GM19351 (cell line): Measurements from ENCODE around the gene BCO2.
A peak's percentile ranks its signal among the peaks of the same experiment; 100 is the strongest.
"Not testable (repeated sequence)": the region's sequence is repeated elsewhere in the genome, so short reads cannot be mapped to it uniquely, and the experiment has no call there.

Source experiments
- ATAC-seq: cut with Tn5 transposase; IDR thresholded peaks from one replicate; pipeline ENCODE4 v1.9.1; 2021; ENCODE audit warnings: mild to moderate bottlenecking, moderate library complexity; ENCODE audit not compliant: unreplicated experiment

The BCO2 gene

DNA sequence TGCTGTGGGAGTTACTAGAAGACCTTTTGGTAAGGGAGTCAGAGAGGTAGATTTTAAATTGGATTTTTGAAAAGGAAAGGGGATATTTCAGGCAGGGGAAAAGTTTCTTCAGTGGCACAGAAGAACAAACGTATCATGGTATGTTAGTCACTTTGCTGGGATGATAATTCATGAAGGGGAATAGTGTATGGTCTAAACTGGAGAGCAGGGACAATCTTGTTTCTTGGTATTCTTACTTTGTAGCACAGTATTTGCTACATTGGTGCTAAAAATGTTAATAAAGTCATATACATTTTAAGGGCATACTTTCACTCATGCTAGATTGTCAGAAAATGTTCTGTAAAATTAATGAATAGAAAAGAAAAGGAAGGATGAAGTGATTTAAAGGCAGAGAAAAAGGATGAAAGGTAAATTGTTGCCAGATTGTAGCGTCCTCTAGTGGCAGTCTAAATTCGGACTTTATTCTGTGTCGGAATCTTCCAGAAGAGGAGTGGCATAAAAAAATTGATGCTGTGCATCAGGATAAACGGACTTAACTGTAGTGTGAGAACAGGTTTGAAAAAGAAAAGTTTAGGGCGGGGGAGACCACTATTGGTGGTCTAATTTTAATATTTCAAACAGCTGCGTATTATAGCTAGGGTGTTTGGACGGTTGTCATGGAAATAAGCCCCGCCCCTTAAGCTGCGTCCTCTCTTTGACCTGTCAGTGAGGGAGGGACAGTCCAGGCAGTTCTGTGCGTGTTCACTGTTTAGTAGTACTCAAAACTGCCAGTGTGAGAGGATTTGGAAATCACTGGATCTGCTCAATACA, at the start of gene BCO2:
BCO2 (plus strand) TSS at position 724 of the 810 bp plus-strand sequence. CDS start 90 bp downstream, outside the sequence.
- ATAC-seq, result peak; percentile 60

DNA sequence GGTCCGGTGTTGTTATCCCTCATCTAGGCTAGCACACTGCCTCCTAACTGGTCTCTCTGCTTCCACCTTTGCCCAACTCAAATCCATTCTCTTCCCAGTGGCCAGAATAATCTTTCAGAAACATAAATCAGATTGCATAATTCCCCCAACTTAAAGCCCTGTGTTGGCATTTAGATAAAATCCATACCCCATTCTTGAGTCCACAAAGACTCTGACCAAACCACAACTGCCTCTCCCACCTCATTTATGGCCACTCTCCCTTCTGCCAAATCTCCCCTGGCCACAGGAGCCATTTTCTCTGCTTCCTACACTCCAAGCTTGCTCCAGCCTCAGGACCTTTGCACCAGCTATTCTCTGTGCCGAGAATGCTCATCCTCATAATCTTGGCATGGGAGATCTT, 48.3 kb upstream of the BCO2 start:
- no peak for ATAC-seq

DNA sequence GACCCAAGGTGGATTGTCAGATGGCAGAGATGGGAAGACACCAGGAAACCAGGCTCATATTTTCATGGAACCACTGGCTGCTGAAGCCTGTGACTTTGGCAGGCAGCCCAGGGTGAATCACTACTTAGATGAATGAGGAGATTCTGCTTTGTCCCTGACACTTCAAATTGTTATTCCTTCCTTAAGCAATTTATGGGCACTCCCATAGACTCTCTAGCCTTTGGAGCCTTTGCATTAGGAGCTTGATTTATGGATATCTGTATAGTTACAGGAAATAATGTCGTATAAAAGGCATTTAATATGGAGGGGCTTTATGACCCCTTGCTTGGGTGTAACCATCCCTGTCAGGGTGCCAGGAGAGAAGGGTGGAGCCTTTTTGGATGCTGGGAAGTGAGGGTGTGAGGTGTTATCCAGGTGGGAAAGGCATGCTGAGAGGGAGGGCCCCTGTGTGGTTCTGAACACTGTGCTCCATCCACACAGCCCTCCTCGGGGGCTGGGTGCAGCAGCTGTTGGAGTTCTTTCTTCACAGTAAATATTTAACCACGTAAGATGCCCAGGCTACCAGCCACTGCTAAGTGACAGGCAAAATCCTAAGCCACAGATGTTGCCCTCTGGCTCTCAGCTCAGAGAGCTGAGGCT, 46.7 kb upstream of the BCO2 start:
- no peak for ATAC-seq

DNA sequence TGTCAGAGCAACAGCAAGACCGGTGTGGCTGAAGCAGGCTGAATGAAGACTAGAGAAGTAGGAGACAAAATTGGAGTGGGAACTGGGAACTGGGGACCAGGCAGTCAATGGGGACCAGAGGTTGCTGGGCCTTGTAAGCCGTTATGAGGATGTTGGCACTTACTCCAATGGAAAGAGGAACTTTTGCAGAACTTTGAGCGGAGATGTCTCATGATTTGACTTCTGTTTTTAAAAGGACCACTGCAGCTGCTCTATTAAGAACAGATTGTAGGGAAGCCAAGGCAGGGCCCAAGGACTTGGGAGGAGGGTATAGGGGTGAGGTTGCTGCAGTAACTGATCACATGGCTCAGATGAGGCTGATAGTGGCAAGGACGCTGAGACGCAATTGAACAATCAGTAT, 45.7 kb upstream of the BCO2 start:
- no peak for ATAC-seq

DNA sequence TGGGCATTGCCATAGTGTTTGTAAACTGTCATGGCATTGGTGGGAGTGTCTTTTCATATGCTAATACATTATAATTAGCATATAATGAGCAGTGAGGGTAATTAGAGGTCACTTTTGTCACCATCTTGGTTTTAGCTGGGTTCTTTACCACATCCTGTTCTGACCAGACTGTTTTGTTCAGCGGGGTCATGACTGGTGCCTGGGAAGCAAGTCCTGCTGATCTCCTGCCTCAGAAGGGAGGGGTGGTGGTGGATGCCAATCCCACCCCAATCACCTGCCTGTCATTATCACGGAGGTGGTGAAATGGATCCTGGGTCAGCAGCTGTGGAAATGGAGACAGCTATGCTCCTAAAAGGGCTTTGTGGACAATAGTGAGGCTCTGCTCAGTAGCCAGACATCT, 42.6 kb upstream of the BCO2 start:
- no peak for ATAC-seq

- ATAC-seq, result no peak
Measured at GRCh38 chr11:112134473-112134872, 40.8 kb upstream of the BCO2 start.

- no peak for ATAC-seq
Measured at GRCh38 chr11:112143597-112143996, 31.7 kb upstream of the BCO2 start.

- no peak for ATAC-seq
Measured at GRCh38 chr11:112150517-112150916, 24.8 kb upstream of the BCO2 start.

- no peak for ATAC-seq
Measured at GRCh38 chr11:112156153-112156955, 19.0 kb upstream of the BCO2 start.

DNA sequence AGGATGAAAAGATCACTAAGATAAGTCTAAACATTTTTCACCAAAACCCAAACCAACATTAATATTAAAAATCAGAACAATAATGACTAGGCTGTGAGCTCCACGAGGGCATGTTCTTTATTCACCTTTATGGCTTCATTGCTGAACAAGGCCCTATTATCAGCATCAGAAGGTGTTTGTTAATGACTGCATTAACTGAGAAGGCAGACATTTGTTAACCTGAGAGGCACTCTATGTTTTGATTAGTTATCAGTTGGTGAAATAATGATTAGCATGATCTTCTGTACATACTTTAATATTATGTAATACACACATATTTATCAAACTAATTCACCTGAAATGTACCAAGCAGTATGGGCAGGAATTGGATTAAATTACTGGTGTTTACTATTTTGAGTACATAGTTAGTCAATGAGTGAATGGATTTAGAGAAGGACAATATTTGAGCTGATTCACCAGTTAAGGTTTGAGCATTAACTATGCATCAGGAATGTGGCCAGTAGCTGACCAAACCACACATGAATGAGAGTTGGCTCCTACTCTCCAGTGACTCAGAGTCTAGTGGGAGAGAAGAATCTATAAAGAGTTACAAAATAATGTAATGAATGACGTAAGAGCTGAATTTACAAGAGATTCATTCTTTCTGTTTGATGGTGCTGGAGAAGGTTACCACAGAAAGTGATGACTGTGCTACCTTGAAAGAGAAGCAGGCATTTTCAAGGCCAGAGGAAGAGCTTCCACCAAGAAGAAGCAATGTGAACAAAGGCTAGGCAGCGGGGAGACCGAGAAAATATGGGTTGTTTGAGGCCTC, 18.2 kb upstream of the BCO2 start:
- ATAC-seq, result no peak

- ATAC-seq, result peak; percentile 76
Measured at GRCh38 chr11:112159098-112160065, 15.9 kb upstream of the BCO2 start.

DNA sequence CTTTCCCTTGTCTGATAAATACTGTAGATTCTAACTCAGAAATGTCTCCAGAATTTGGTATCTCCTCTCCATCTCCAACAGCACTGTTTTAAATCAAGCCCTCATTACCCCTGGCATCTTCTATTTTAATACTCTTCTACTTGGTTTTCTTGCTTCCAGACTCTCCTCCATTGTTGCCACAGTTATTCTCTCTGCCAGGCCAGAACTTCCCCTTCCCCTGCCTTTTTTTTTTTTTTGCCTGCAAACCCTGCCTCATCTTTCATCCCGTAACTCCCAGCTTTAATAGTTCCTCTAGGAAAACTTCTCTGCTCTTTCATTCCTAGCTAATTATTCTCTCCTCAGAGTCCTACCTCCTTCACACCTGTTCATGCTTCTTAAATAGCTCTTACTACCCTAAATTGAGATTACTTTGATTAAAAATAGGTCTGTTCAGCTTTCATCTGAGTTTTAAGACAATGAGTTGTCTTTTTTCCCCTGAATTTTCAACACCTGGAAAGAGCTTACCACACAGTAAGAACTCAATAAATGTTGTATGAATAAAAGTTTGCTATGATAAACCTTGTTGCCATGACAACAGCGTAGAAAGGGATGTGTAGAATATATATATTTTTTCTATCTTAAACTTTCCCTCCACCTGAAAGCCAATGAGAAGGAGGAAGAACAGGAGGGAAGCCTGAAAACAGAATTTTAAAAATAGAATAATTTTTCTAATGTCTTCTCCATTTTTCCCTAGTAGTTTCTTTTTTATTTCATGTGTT, 15.0 kb upstream of the BCO2 start:
- no peak for ATAC-seq

DNA sequence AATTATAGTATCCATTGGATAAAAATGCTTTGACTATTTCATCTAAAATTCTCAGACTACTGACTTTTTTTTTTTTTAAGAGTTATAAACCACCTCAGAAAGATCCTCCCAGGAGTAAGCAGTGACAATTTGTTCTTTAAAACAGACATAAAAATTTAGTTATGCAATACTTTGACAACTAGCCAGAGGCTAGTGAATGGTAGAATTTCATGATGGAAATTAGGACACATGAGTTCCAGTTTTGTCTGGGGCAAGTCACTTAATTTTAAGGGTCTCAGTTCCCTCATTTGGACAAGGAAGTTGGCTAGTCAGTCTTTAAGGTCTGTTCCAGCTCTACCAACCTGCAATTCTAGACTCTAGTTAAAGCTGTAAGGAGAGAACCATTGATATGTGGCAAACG, 14.3 kb upstream of the BCO2 start:
- no peak for ATAC-seq

DNA sequence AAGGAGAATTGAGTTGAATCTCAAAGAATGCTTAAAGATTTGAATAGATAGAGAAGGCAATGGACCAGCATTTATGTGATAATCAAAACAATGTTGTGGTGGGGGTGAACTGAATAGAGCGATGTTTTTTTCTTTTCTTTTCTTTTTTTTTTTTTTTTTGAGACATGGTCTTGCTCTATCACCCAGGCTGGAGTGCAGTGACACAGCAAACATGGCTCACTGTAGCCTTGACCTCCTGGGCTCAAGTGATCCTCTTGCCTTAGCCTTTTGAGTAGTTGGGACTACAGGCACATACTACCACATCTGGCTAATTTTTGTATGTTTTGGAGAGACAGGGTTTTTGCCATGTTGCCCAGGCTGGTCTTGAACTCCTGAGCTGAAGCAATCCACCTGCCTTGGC, 13.1 kb upstream of the BCO2 start:
- not testable (repeated sequence) for ATAC-seq

- no peak for ATAC-seq
Measured at GRCh38 chr11:112162761-112163546, 12.4 kb upstream of the BCO2 start.

- no peak for ATAC-seq
Measured at GRCh38 chr11:112163875-112164685, 11.2 kb upstream of the BCO2 start, which contains the start of gene IL18. Gene IL18 (minus strand): TSS chr11:112164094. CDS start chr11:112155053, 9,041 bp downstream.

DNA sequence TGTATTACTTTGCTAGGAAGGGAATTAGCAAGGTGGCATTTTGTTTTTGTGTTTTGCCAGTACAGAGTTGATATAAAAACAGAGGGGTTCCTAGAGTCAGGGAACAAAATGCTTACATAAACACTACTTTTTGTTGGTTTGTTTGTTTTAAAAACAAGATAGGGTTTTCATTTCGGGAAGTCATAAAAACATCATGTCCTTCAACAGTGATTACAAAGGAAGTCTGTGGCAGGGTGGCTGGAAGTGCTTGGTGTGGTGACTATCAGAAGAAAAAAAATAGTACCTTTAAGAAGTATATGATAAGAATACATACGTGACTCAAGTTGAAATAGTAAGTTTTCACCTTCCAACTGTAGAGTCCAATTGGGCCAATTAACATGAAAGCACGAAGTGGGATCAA, 10.3 kb upstream of the BCO2 start:
- no peak for ATAC-seq
